Measurements from ENCODE around the gene FAM193B.

- TF ChIP-seq SIN3A (IDR thresholded peaks at IDR 0.05; ENCODE audit: borderline replicate concordance, insufficient read depth, low read length) (no peak), POLR2AphosphoS5 (IDR thresholded peaks at IDR 0.05; ENCODE audit: low read depth, low read length) (no peak), REST (IDR thresholded peaks at IDR 0.05; ENCODE audit: insufficient read depth in 1 of 2, low read depth in 2 of 2, low read length in 2 of 2) (no peak), TAF1 (IDR thresholded peaks at IDR 0.05; ENCODE audit: borderline replicate concordance, insufficient read depth, low read length) (no peak)
Measured at GRCh38 chr5:177557796-177558195, 3.4 kb upstream of the FAM193B start.
